ENCODE results near the gene KCTD19.

Gene KCTD19

DNA sequence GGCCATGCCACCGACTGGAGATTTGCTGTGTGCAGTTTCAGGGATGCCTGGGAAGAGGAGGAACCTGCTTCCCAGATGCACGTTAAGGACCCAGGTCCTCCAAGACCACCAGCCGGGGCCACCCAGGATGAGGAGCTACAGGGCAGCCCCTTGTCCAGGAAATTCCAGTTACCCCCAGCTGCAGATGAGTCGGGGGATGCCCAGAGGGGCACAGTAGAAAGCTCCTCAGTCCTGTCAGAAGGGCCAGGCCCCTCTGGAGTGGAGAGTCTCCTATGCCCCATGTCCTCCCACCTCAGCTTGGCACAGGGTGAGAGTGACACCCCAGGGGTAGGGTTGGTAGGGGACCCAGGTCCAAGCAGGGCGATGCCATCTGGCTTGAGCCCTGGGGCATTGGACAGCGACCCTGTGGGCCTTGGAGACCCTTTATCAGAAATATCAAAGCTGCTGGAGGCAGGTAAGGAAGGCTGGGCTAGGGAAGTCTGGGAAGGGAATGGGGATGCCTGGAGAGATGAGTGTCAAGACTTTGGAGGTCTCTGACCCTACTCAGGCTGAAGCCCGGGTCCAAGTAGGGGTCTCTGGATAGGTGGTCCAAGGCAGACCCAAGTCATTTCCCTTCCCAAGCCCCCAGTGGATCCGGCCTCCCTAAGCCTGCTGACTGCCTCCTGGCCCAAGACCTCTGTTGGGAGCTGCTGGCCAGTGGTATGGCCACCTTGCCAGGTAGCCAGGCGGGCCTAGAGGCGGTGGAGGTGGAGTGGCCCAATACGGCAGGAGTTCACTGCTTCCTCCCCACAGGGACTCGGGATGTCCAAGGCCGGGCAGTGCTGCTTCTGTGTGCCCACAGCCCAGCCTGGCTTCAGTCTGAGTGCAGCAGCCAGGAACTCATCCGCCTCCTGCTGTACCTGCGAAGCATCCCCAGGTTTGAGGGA, 46.2 kb downstream of the KCTD19 start:
- H3K4me3 ChIP-seq (ENCODE audit: low read depth, low read length), result no peak overlapping the region

DNA sequence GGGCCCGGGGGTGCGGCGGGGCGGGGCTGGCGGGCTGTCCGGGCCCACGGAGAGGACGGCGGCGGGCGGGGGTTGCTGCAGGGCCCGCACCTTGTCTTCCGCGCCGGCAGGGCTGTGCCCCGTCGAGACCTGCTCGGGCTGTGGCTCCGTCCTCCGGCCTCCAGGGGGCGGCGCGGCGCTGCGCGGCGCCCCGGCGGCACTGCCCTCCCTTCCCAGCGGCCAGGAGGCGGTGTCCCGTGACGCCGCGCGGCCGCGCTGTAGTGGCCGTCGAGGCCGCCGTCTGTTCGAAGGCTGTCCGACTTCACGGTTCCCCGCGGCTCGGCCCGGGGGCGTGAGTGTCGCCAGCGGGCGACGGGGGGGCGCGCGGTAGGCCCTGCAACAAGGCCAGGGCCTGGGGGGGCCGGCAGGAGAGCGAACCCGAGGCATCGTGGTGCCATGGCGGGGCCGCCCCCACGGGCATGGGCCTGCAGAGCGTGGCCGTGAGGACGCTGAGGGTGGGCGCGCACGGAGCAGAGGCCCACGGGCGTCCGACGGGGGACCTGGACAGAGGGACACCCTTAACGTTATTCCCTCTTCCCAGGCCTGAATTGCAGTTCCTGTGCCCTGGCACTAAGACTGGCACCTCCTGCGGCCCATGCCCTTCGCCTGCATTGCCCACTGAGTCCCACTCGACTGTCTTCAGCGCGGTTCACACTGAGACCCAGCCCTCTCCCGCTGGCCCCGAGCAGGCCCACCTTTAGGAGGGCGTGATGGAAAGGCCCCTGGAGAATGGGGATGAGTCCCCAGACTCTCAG, 47.0 kb downstream of the KCTD19 start, which contains the start of gene PLEKHG4:
Gene PLEKHG4, plus strand, starts transcription at position 237 of the 794 bp plus-strand sequence. Its CDS starts 513 bp downstream, at position 750.
- TF ChIP-seq, protein P1, sequence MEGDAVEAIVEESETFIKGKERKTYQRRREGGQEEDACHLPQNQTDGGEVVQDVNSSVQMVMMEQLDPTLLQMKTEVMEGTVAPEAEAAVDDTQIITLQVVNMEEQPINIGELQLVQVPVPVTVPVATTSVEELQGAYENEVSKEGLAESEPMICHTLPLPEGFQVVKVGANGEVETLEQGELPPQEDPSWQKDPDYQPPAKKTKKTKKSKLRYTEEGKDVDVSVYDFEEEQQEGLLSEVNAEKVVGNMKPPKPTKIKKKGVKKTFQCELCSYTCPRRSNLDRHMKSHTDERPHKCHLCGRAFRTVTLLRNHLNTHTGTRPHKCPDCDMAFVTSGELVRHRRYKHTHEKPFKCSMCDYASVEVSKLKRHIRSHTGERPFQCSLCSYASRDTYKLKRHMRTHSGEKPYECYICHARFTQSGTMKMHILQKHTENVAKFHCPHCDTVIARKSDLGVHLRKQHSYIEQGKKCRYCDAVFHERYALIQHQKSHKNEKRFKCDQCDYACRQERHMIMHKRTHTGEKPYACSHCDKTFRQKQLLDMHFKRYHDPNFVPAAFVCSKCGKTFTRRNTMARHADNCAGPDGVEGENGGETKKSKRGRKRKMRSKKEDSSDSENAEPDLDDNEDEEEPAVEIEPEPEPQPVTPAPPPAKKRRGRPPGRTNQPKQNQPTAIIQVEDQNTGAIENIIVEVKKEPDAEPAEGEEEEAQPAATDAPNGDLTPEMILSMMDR (IDR thresholded peaks at IDR 0.05; ENCODE audit: borderline replicate concordance, insufficient read depth, low read depth, low read length), result peak; percentile 92
- H3K4me3 ChIP-seq (ENCODE audit: low read depth, low read length), result peak within 1 kb of the TSS; percentile 26

More for the DNA sequence above, 46.2 kb downstream of the KCTD19 start:
- TF ChIP-seq, protein P1 (IDR thresholded peaks at IDR 0.05; ENCODE audit: borderline replicate concordance, insufficient read depth, low read depth, low read length), result no peak

DNA sequence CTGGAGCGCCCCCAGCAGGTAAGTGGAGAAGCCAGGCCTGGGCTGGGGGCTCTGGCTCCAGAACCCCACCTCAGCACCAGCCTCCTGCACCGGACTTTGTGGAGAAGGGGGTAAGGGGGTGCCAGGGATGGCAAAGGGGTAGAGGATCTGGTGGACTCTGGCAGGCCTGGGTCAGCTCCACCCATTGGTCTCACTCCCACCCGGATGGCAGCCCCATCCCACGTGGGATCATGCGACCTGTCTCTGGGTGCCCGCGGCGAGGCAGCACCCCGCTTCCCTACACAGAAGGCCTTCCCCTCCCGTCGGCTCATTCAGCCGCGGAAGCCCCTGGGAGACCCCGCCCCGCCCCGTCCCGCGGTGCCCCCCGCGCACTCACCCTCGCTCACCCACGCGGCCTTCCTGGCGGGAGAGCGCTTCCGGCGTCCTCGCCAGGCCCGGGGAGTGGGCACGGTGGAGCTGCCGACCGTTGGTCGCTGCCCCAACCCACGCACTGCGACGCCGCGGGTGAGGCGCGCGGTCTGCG, 47.7 kb downstream of the KCTD19 start:
- TF ChIP-seq, protein P1 (IDR thresholded peaks at IDR 0.05; ENCODE audit: borderline replicate concordance, insufficient read depth, low read depth, low read length), result 0 out of 2 replicates have a peak, but pooled peaks have one; percentile 31
- H3K4me3 ChIP-seq (ENCODE audit: low read depth, low read length), result peak overlapping the region; percentile 26

DNA sequence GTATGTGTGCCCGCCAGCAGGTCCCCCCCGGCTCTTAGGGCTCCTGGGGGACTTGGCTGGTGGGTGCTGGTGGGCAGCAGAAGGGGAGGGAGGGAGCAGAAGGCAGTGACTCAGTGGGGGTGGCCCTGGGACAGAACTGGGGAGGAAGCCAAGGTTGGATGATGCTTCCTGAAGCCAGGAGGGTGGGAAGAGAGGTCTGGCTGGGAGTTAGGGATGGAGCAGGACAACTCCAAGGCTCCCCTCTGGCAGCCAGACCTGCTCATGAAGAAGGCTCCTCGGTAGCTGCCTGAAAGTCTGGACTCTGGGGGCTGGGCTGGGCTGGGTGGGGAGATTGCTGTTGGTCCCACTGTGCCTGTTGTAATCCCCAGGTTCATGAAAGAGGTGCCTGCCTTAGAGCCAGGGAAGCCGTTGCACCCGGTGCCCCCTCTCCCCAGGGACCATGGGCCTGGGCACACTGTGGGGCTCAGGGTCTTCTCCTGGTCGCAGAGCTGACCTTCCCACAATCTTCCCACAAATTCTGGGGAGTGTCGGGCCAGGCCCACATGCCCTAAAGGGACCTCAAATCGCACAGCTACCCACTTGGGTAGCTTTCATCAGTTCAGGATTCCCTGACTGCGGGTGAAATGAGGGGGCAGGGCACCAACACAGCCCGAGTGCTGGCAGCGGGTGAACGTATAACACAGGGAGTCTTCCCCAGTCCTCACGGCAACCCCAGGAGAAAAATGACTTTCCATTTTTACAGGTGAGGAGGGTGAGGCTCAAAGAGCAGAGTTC, 48.4 kb downstream of the KCTD19 start:
- TF ChIP-seq, protein P1 (IDR thresholded peaks at IDR 0.05; ENCODE audit: borderline replicate concordance, insufficient read depth, low read depth, low read length), result no peak
- H3K4me3 ChIP-seq (ENCODE audit: low read depth, low read length), result peak overlapping the region; percentile 26

DNA sequence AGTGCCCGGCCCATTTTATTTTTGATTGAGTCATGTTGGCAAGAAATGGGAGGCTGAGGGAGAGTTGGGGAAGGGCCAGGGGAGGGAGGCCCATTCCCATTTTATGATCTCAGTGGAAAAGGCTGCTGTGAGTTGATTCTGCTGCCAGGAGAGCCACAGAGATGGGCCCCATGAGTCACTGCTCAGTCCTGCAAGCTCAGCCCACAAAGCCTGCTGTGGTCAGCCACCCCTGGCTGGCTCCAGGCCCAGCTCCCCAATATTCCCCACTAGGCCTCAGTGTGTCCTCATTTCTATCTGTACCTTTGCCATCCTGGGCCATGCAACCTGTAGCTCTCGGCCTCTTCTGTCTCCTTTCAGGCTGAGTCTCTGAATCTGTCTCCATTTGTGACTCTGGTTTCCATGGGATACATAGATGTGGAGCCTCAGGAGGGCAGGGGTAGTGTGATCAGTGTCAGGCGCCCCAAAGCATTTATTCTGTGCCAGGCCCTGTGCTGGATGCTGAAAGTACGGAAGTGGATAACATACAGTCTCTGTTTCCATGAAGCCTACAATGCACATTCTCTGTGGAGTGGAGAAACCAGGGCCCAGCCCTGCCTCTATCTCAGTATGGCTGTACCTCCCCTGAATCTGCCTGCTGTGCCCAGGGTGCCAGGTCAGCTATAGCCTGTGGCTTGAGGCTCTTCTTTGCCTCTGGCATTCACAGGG, 49.1 kb downstream of the KCTD19 start:
- H3K4me3 ChIP-seq (ENCODE audit: low read depth, low read length), result no peak overlapping the region
- TF ChIP-seq, protein P1 (IDR thresholded peaks at IDR 0.05; ENCODE audit: borderline replicate concordance, insufficient read depth, low read depth, low read length), result no peak

DNA sequence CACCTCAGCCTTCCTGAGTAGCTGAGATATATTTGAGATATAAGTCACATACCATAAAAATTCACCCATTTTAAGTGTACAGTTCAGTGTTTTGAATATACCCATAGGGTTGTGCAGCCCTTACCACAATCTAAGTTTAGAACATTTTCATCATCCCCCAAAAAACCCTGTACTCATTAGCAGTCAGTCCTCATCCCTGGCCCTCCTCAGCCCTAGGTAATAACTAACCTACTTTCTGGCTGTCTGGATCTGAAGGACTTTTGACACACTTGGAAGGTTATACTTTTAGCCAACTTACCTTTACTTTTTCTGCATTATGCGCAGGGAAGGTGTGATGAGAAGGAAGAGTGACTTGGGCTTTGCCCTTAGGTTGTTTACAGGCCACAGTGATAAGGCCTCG, 51.2 kb downstream of the KCTD19 start:
- TF ChIP-seq, protein P1 (IDR thresholded peaks at IDR 0.05; ENCODE audit: borderline replicate concordance, insufficient read depth, low read depth, low read length), result no peak
- H3K4me3 ChIP-seq (ENCODE audit: low read depth, low read length), result no peak overlapping the region

All from GM12875 (cell line).